SK-N-SH treated with all-trans-retinoic acid at 6 μM for 48 hours (cell line): ENCODE data around the gene KCNK5.

ENCODE experiments used
- ATAC-seq: fragments of 200-7000 bp; cut with Tn5 transposase; 3 replicates; pipeline ENCODE4 v1.9.1; 2020; ENCODE audit warnings: mild to moderate bottlenecking, moderate library complexity
- ARNTL ChIP-seq: fragments of 450-650 bp; formaldehyde crosslinking; IDR thresholded peaks from 2 replicates; pipeline ENCODE4 v1.5.0; 2020; ENCODE audit warnings: low read depth, mild to moderate bottlenecking, moderate library complexity, borderline replicate concordance
- BACH2 ChIP-seq: fragments of 250-450 bp; sonication (Bioruptor Pico); IDR thresholded peaks from 2 replicates; pipeline ENCODE4 v1.9.0; 2021; ENCODE audit warnings: mild to moderate bottlenecking, borderline replicate concordance
- CSDC2 ChIP-seq: fragments of 250-450 bp; sonication (Bioruptor Pico); IDR thresholded peaks from 2 replicates; pipeline ENCODE4 v1.5.0; 2020; ENCODE audit warnings: mild to moderate bottlenecking, moderate library complexity
- GLIS3 ChIP-seq: fragments of 250-450 bp; sonication (Bioruptor Pico); IDR thresholded peaks from 2 replicates; pipeline ENCODE4 v1.5.0; 2020; ENCODE audit warnings: mild to moderate bottlenecking, moderate library complexity
- ISL1 ChIP-seq: fragments of 250-450 bp; sonication (Bioruptor Pico); IDR thresholded peaks from 2 replicates; pipeline ENCODE4 v2.1.2; 2022; ENCODE audit warnings: mild to moderate bottlenecking, moderate library complexity
- OSR1 ChIP-seq: fragments of 250-450 bp; sonication (Bioruptor Pico); IDR thresholded peaks from 2 replicates; pipeline ENCODE4 v1.8.0; 2022; ENCODE audit warnings: moderate library complexity, mild to moderate bottlenecking, inconsistent platforms
- PPARA ChIP-seq: fragments of 250-450 bp; sonication (Bioruptor Pico); IDR thresholded peaks from 2 replicates; pipeline ENCODE4 v1.5.0; 2020; ENCODE audit warnings: mild to moderate bottlenecking, borderline replicate concordance
- RARB ChIP-seq: fragments of 250-450 bp; sonication (Bioruptor Pico); IDR thresholded peaks from 2 replicates; pipeline ENCODE4 v1.8.0; 2021; ENCODE audit warnings: mild to moderate bottlenecking, moderate library complexity
- SNAI2 ChIP-seq: fragments of 250-450 bp; sonication (Bioruptor Pico); IDR thresholded peaks from 2 replicates; pipeline ENCODE4 v1.5.0; 2020; ENCODE audit warnings: mild to moderate bottlenecking, moderate library complexity
- TCF4 ChIP-seq: fragments of 250-450 bp; sonication (Bioruptor Pico); IDR thresholded peaks from 2 replicates; pipeline ENCODE4 v1.8.0; 2021; ENCODE audit warnings: mild to moderate bottlenecking, moderate library complexity, borderline replicate concordance
- TOX ChIP-seq: fragments of 250-450 bp; sonication (Bioruptor Pico); IDR thresholded peaks from 2 replicates; pipeline ENCODE4 v1.8.0; 2021; ENCODE audit warnings: mild to moderate bottlenecking, moderate library complexity, borderline replicate concordance
- ZC3H10 ChIP-seq: fragments of 250-450 bp; sonication (Bioruptor Pico); IDR thresholded peaks from 2 replicates; pipeline ENCODE4 v1.5.1; 2021; ENCODE audit warnings: mild to moderate bottlenecking, moderate library complexity
- ZFP3 ChIP-seq: fragments of 250-450 bp; sonication (Bioruptor Pico); IDR thresholded peaks from 2 replicates; pipeline ENCODE4 v1.5.0; 2020; ENCODE audit warnings: mild to moderate bottlenecking, moderate library complexity
- ZFP30 ChIP-seq: fragments of 450-650 bp; formaldehyde crosslinking; IDR thresholded peaks from 2 replicates; pipeline ENCODE4 v1.5.0; 2022; ENCODE audit warnings: mild to moderate bottlenecking, moderate library complexity
- ZNF565 ChIP-seq: fragments of 450-650 bp; formaldehyde crosslinking; conservative IDR thresholded peaks from 2 replicates; pipeline ENCODE4 v1.5.0; 2020; ENCODE audit warnings: low read depth, mild to moderate bottlenecking, moderate library complexity
- ZNF70 ChIP-seq: fragments of 450-650 bp; formaldehyde crosslinking; IDR thresholded peaks from 2 replicates; pipeline ENCODE4 v1.5.0; 2020; ENCODE audit warnings: mild to moderate bottlenecking, moderate library complexity
- ZNF8 ChIP-seq: fragments of 450-650 bp; formaldehyde crosslinking; IDR thresholded peaks from 2 replicates; pipeline ENCODE4 v1.5.0; 2020; ENCODE audit warnings: mild to moderate bottlenecking, moderate library complexity
- TF ChIP-seq, protein P1 (sequence below): fragments of 250-450 bp; sonication (Bioruptor Pico); IDR thresholded peaks from 2 replicates; pipeline ENCODE4 v1.5.0; 2020; ENCODE audit warnings: mild to moderate bottlenecking, moderate library complexity
- TF ChIP-seq, protein P2 (sequence below): fragments of 250-450 bp; sonication (Bioruptor Pico); IDR thresholded peaks from 2 replicates; pipeline ENCODE4 v1.8.0; 2020; ENCODE audit warnings: mild to moderate bottlenecking, moderate library complexity, borderline replicate concordance
- TF ChIP-seq, protein P3 (sequence below): fragments of 250-450 bp; sonication (Bioruptor Pico); IDR thresholded peaks from 2 replicates; pipeline ENCODE4 v1.5.1; 2020; ENCODE audit warnings: low read depth, mild to moderate bottlenecking, moderate library complexity
- TF ChIP-seq, protein P4 (sequence below): fragments of 250-450 bp; sonication (Bioruptor Pico); IDR thresholded peaks from 2 replicates; pipeline ENCODE4 v1.5.1; 2021; ENCODE audit warnings: mild to moderate bottlenecking, moderate library complexity

KCNK5 gene

DNA sequence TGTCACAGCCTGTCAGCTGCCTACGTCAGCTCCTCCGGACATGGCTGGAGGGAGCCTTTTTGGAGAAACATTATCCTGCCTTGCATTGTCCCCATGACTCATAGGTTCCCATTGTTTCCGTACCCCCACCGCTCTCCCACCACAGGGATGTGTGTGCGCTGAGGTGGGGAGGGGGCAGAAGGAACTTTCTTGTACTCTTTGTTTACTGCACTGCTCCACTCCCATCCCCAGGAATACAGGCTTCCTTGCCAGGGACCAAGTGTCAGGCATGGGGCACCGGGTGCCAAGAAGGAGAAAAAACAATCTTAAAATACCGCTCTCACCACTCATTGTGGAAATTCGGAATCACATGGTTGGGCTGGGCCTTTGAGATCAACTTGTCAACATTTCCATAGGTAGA, 51.0 kb downstream of the KCNK5 start (continued):
- TF ChIP-seq, protein P1, sequence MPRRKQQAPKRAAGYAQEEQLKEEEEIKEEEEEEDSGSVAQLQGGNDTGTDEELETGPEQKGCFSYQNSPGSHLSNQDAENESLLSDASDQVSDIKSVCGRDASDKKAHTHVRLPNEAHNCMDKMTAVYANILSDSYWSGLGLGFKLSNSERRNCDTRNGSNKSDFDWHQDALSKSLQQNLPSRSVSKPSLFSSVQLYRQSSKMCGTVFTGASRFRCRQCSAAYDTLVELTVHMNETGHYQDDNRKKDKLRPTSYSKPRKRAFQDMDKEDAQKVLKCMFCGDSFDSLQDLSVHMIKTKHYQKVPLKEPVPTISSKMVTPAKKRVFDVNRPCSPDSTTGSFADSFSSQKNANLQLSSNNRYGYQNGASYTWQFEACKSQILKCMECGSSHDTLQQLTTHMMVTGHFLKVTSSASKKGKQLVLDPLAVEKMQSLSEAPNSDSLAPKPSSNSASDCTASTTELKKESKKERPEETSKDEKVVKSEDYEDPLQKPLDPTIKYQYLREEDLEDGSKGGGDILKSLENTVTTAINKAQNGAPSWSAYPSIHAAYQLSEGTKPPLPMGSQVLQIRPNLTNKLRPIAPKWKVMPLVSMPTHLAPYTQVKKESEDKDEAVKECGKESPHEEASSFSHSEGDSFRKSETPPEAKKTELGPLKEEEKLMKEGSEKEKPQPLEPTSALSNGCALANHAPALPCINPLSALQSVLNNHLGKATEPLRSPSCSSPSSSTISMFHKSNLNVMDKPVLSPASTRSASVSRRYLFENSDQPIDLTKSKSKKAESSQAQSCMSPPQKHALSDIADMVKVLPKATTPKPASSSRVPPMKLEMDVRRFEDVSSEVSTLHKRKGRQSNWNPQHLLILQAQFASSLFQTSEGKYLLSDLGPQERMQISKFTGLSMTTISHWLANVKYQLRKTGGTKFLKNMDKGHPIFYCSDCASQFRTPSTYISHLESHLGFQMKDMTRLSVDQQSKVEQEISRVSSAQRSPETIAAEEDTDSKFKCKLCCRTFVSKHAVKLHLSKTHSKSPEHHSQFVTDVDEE (CRISPR knock-in tag) = no peak
- no peak for TF ChIP-seq PPARA (CRISPR knock-in tag)
- no peak for TF ChIP-seq ISL1
- no peak for TF ChIP-seq CSDC2 (CRISPR knock-in tag)

- TF ChIP-seq, protein P1 (CRISPR knock-in tag) = no peak
- TF ChIP-seq TOX (CRISPR knock-in tag) (no peak), ZNF70 (no peak), BACH2 (CRISPR knock-in tag) (no peak), ZFP3 (CRISPR knock-in tag) (no peak), TCF4 (CRISPR knock-in tag) (no peak), ZC3H10 (CRISPR knock-in tag) (no peak)
- TF ChIP-seq, protein P2, sequence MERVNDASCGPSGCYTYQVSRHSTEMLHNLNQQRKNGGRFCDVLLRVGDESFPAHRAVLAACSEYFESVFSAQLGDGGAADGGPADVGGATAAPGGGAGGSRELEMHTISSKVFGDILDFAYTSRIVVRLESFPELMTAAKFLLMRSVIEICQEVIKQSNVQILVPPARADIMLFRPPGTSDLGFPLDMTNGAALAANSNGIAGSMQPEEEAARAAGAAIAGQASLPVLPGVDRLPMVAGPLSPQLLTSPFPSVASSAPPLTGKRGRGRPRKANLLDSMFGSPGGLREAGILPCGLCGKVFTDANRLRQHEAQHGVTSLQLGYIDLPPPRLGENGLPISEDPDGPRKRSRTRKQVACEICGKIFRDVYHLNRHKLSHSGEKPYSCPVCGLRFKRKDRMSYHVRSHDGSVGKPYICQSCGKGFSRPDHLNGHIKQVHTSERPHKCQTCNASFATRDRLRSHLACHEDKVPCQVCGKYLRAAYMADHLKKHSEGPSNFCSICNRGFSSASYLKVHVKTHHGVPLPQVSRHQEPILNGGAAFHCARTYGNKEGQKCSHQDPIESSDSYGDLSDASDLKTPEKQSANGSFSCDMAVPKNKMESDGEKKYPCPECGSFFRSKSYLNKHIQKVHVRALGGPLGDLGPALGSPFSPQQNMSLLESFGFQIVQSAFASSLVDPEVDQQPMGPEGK = no peak
- ATAC-seq = no peak
These were observed 52.1 kb downstream of the KCNK5 start for GRCh38 chr6:39177130-39177529.

GRCh38 chr6:39173270-39173669, 56.0 kb downstream of the KCNK5 start:
- ATAC-seq = no peak
- TF ChIP-seq, protein P2 = no peak
- TF ChIP-seq CSDC2 (CRISPR knock-in tag) = no peak
- TF ChIP-seq TCF4 (CRISPR knock-in tag) = no peak
- TF ChIP-seq, protein P3, sequence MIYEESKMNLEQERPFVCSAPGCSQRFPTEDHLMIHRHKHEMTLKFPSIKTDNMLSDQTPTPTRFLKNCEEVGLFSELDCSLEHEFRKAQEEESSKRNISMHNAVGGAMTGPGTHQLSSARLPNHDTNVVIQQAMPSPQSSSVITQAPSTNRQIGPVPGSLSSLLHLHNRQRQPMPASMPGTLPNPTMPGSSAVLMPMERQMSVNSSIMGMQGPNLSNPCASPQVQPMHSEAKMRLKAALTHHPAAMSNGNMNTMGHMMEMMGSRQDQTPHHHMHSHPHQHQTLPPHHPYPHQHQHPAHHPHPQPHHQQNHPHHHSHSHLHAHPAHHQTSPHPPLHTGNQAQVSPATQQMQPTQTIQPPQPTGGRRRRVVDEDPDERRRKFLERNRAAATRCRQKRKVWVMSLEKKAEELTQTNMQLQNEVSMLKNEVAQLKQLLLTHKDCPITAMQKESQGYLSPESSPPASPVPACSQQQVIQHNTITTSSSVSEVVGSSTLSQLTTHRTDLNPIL (CRISPR knock-in tag) = no peak
- TF ChIP-seq ISL1 = no peak
- TF ChIP-seq GLIS3 (CRISPR knock-in tag) = no peak
- no peak for TF ChIP-seq OSR1 (CRISPR knock-in tag)
- TF ChIP-seq BACH2 (CRISPR knock-in tag) = no peak
- no peak for TF ChIP-seq ZFP30 (CRISPR knock-in tag)
- no peak for TF ChIP-seq RARB (CRISPR knock-in tag)
- no peak for TF ChIP-seq ZNF8 (CRISPR knock-in tag)
- TF ChIP-seq SNAI2 (CRISPR knock-in tag) = no peak
- no peak for TF ChIP-seq TOX (CRISPR knock-in tag)
- no peak for TF ChIP-seq ZFP3 (CRISPR knock-in tag)
- TF ChIP-seq ARNTL (CRISPR knock-in tag) = no peak
- TF ChIP-seq, protein P4, sequence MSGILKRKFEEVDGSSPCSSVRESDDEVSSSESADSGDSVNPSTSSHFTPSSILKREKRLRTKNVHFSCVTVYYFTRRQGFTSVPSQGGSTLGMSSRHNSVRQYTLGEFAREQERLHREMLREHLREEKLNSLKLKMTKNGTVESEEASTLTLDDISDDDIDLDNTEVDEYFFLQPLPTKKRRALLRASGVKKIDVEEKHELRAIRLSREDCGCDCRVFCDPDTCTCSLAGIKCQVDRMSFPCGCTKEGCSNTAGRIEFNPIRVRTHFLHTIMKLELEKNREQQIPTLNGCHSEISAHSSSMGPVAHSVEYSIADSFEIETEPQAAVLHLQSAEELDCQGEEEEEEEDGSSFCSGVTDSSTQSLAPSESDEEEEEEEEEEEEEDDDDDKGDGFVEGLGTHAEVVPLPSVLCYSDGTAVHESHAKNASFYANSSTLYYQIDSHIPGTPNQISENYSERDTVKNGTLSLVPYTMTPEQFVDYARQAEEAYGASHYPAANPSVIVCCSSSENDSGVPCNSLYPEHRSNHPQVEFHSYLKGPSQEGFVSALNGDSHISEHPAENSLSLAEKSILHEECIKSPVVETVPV (CRISPR knock-in tag) = no peak
- no peak for TF ChIP-seq ZNF70
- TF ChIP-seq ZNF565 (CRISPR knock-in tag) = no peak
